ENCODE results near the gene SRP72. TPM values are rescaled to one million over a fixed set of nuclear protein-coding genes. Genes with fewer than 3 reads are reported as not detected.
A peak's percentile ranks its signal among the peaks of the same experiment; 100 is the strongest.

Gene SRP72
- total RNA-seq, 4 donors from 2014 or later = 36.4 to 78.8 (median 60.1) TPM

DNA sequence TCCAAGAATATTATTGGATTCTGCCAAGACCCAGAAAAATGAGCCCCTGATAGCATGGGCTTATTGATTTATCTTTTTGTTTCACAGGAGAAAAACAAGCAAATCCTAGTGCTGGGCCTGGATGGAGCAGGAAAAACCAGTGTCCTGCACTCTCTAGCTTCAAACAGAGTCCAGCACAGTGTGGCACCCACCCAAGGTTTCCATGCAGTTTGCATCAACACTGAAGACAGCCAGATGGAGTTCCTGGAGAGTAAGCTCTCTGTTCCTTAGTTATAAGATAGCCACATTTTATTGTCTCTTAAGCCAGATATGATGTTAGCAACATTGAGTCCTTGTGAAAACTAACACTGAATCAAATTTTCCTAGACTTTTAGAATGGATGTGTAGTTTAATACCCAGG, 43.7 kb downstream of the SRP72 start:
- peaks cover 0 to 7% (median 5%) of the 10 kb centered on the region in 3 donors for H3K4me1 ChIP-seq
- H3K36me3 ChIP-seq = no peaks in the 10 kb centered on the region
- DNase-seq = no peak
- intact Hi-C loops (cut with DNase I) = no loop called here
- peaks cover 0 to 3% (median 0%) of the 10 kb centered on the region in 4 donors for H3K27me3 ChIP-seq
- no peak overlapping the region for H3K4me3 ChIP-seq
- H3K27ac ChIP-seq = no peak overlapping the region
- no peak for TF ChIP-seq POLR2A (IDR thresholded peaks at IDR 0.05)
- no peak for TF ChIP-seq CTCF (IDR thresholded peaks at IDR 0.05)
- H3K9me3 ChIP-seq = no peaks in the 10 kb centered on the region

- WGBS, 2 donors = 84 to 88% methylated on average over 1 of the region's 1 CpG
- no peak overlapping the region for H3K4me3 ChIP-seq
- no peaks in the 10 kb centered on the region for H3K27me3 ChIP-seq
- no peaks in the 10 kb centered on the region for H3K36me3 ChIP-seq
- intact Hi-C loops (cut with DNase I) = no loop called here
- H3K27ac ChIP-seq = no peak overlapping the region
- no peaks in the 10 kb centered on the region for H3K9me3 ChIP-seq
- DNase-seq = no peak
- no peak for TF ChIP-seq CTCF (IDR thresholded peaks at IDR 0.05)
- no peak for TF ChIP-seq POLR2A (IDR thresholded peaks at IDR 0.05)
- H3K4me1 ChIP-seq = no peaks in the 10 kb centered on the region
These were observed 44.7 kb downstream of the SRP72 start for GRCh38 chr4:56512166-56512565.

DNA sequence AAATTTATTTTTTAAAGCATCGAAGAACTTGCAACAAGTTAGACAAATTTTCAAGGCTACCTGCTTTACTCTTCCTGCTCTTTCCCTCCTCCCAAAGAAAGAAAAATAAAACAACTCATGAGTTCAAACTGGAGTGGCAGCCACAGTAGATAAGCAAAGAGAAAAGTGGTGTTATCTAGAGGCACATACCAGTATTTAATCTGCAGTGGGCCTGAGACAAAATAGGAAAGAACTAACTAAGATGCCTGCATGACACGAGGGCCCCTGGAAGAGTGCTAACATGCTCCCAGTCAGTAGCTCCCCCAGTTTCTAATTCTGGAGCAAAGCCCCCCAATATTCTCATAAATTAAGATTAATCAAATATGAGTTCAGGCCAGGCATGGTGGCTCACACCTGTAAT, 46.1 kb downstream of the SRP72 start:
- Histone ChIP-seq H3K4me1 (no peaks in the 10 kb centered on the region), H3K9me3 (no peaks in the 10 kb centered on the region), H3K27ac (no peak overlapping the region), H3K36me3 (no peaks in the 10 kb centered on the region), H3K27me3 (no peaks in the 10 kb centered on the region), H3K4me3 (no peak overlapping the region)
- no peak for DNase-seq
- TF ChIP-seq POLR2A (IDR thresholded peaks at IDR 0.05) = no peak
- TF ChIP-seq CTCF (IDR thresholded peaks at IDR 0.05) = no peak
- 65 to 81% methylated on average over 2 of the region's 2 CpGs for WGBS, 2 donors
- intact Hi-C loops (cut with DNase I) = no loop called here

- Histone ChIP-seq H3K9me3 (no peaks in the 10 kb centered on the region), H3K27ac (no peak overlapping the region), H3K36me3 (no peaks in the 10 kb centered on the region), H3K4me3 (peak overlapping the region; percentile 39 to 74 (median 54)), H3K4me1 (peaks cover 6 to 17% (median 7%) of the 10 kb centered on the region in 3 donors), H3K27me3 (peaks cover 0 to 36% (median 5%) of the 10 kb centered on the region in 4 donors)
- intact Hi-C loops (cut with DNase I) = no loop called here
- 1 to 8% methylated on average over 26 to 27 of the region's 68 CpGs for WGBS, 2 donors
- no peak for TF ChIP-seq CTCF (IDR thresholded peaks at IDR 0.05)
- TF ChIP-seq POLR2A (IDR thresholded peaks at IDR 0.05) = no peak
- DNase-seq = peak; percentile 23
These were observed 63.1 kb downstream of the SRP72 start for GRCh38 chr4:56530269-56531148.

- H3K4me3 ChIP-seq = peak overlapping the region; percentile 39 to 74 (median 54)
- H3K4me1 ChIP-seq = peaks cover 6 to 17% (median 7%) of the 10 kb centered on the region in 3 donors
- peaks cover 0 to 36% (median 5%) of the 10 kb centered on the region in 4 donors for H3K27me3 ChIP-seq
- H3K27ac ChIP-seq = no peak overlapping the region
- no peaks in the 10 kb centered on the region for H3K36me3 ChIP-seq
- no peak for TF ChIP-seq POLR2A (IDR thresholded peaks at IDR 0.05)
- TF ChIP-seq CTCF (IDR thresholded peaks at IDR 0.05) = no peak
- DNase-seq = no peak
- no peaks in the 10 kb centered on the region for H3K9me3 ChIP-seq
- WGBS, 2 donors = 33 to 36% methylated on average over 10 to 11 of the region's 11 CpGs
- intact Hi-C loops (cut with DNase I) = no loop called here
These were observed 63.8 kb downstream of the SRP72 start for GRCh38 chr4:56531149-56531770.

All from esophagus squamous epithelium (tissue), 5 donors.